GM23248 (cell line): ENCODE data around the gene FARP1. TPM values are rescaled to one million over a fixed set of nuclear protein-coding genes. Genes with fewer than 3 reads are reported as not detected.

ENCODE experiments used
- DNase-seq: peaks from one replicate; pipeline ENCODE4 v3.0.0-alpha.2; 2015
- H2AFZ ChIP-seq: fragments of 200-600 bp; sonication (generic); 2 replicates; pipeline ENCODE4 v1.6.1; 2016; ENCODE audit warnings: antibody characterized with exemption
- H3F3A ChIP-seq: fragments of 200-600 bp; sonication (generic); 2 replicates; pipeline ENCODE4 v1.6.1; 2016; ENCODE audit warnings: mild to moderate bottlenecking, antibody characterized with exemption, mixed run types; ENCODE audit not compliant: insufficient read depth
- H3K27ac ChIP-seq: fragments of 200-600 bp; sonication (generic); 2 replicates; pipeline ENCODE4 v1.5.1; 2016; ENCODE audit warnings: mild to moderate bottlenecking
- H3K27me3 ChIP-seq: fragments of 200-600 bp; sonication (generic); replicated peaks from 2 replicates; pipeline ENCODE4 v1.6.1; 2016; ENCODE audit warnings: mild to moderate bottlenecking; ENCODE audit not compliant: insufficient read depth
- H3K36me3 ChIP-seq: fragments of 200-600 bp; sonication (generic); 2 replicates; pipeline ENCODE4 v1.6.1; 2016; ENCODE audit warnings: low read depth, mild to moderate bottlenecking
- H3K4me1 ChIP-seq: fragments of 200-600 bp; sonication (generic); 2 replicates; pipeline ENCODE4 v1.6.1; 2016; ENCODE audit warnings: mild to moderate bottlenecking; ENCODE audit not compliant: insufficient read depth
- H3K4me2 ChIP-seq: fragments of 200-600 bp; sonication (generic); one replicate; pipeline ENCODE4 v1.6.1; 2016; ENCODE audit warnings: mild to moderate bottlenecking; ENCODE audit not compliant: unreplicated experiment
- H3K4me3 ChIP-seq: fragments of 200-600 bp; sonication (generic); 2 replicates; pipeline ENCODE4 v1.5.1; 2016; ENCODE audit warnings: mild to moderate bottlenecking
- H3K79me2 ChIP-seq: fragments of 200-600 bp; sonication (generic); 2 replicates; pipeline ENCODE4 v1.6.1; 2016; ENCODE audit warnings: mild to moderate bottlenecking; ENCODE audit not compliant: insufficient read depth
- H3K9ac ChIP-seq: fragments of 200-600 bp; sonication (generic); 2 replicates; pipeline ENCODE4 v1.6.1; 2016; ENCODE audit warnings: mild to moderate bottlenecking
- H3K9me2 ChIP-seq: fragments of 200-600 bp; sonication (generic); 2 replicates; pipeline ENCODE4 v1.6.1; 2016; ENCODE audit warnings: mixed run types, mild to moderate bottlenecking, moderate library complexity; ENCODE audit not compliant: insufficient read depth
- H3K9me3 ChIP-seq: fragments of 200-600 bp; sonication (generic); one replicate; pipeline ENCODE4 v1.6.1; 2017; ENCODE audit warnings: low read depth
- H4K20me1 ChIP-seq: fragments of 200-600 bp; sonication (generic); 2 replicates; pipeline ENCODE4 v1.6.0; 2016; ENCODE audit not compliant: insufficient read depth
- EZH2 ChIP-seq: fragments of 200-600 bp; sonication (generic); IDR thresholded peaks from 2 replicates; pipeline ENCODE4 v1.6.1; 2018; ENCODE audit warnings: antibody characterized with exemption, mild to moderate bottlenecking; ENCODE audit not compliant: insufficient read depth, poor library complexity, severe bottlenecking
- EZH2phosphoT487 ChIP-seq: fragments of 200-600 bp; sonication (generic); IDR thresholded peaks from 2 replicates; pipeline ENCODE4 v1.6.1; 2018; ENCODE audit warnings: antibody characterized with exemption, moderate library complexity, mild to moderate bottlenecking, low read depth; ENCODE audit not compliant: insufficient read depth
- WGBS, 2 experiments: methylation state at CpG; one replicate each; pipeline ENCODE4 v1.1.6; 2015 to 2017; ENCODE audit warnings: low lambda C conversion rate in 2 of 2, low coverage in 1 of 2; ENCODE audit errors: missing lambda C conversion rate in 2 of 2; 5-methylcytosine and 5-hydroxymethylcytosine counted together
- in situ Hi-C: fragments of 300-500 bp; cut with MboI; formaldehyde crosslinking; loops from 2 replicates; pipeline ENCODE4 v1.15.0; 2020
- polyA plus RNA-seq: library from polyadenylated mRNA; unstranded; fragments of >200 nt; fragmentation: Nextera tagmentation; extraction: Ambion mirVana; gene quantifications from 2 replicates; pipeline ENCODE4 v1.2.1, GENCODE V29; 2016
- total RNA-seq: library from RNA; depleted of rRNA; stranded (reverse); fragments of >200 nt; shearing (Covaris generic); gene quantifications from 2 replicates; pipeline ENCODE4 v1.2.3, GENCODE V29; 2014

FARP1 gene
- total and polyA plus RNA-seq, 2 experiments from 2014 or later = 53.7 to 56.6 TPM

GRCh38 chr13:98364179-98364578 lies 221.3 kb downstream of the FARP1 start:
- H4K20me1 ChIP-seq = no peaks in the 10 kb centered on the region
- H3K79me2 ChIP-seq = peaks cover 35% of the 10 kb centered on the region
- no peak overlapping the region for H2AFZ ChIP-seq
- DNase-seq = no peak
- no peak overlapping the region for H3K4me3 ChIP-seq
- H3K36me3 ChIP-seq = no peaks in the 10 kb centered on the region; the same call in 1 of the 2 replicates
- no peak overlapping the region for H3K9ac ChIP-seq
- H3K27me3 ChIP-seq = no peaks in the 10 kb centered on the region
- TF ChIP-seq EZH2phosphoT487 (no peak), EZH2 (no peak)
- WGBS, 2 experiments = 27 to 31% methylated on average over 2 of the region's 2 CpGs
- H3K9me2 ChIP-seq = no peaks in the 10 kb centered on the region
- in situ Hi-C loops = no loop called here
- no peaks in the 10 kb centered on the region for H3K4me1 ChIP-seq
- no peaks in the 10 kb centered on the region for H3K9me3 ChIP-seq
- H3F3A ChIP-seq = no peaks in the 10 kb centered on the region
- H3K27ac ChIP-seq = no peak overlapping the region
- H3K4me2 ChIP-seq = no peak overlapping the region

GRCh38 chr13:98364647-98365046 lies 221.8 kb downstream of the FARP1 start:
- Histone ChIP-seq H3K4me1 (no peaks in the 10 kb centered on the region), H4K20me1 (no peaks in the 10 kb centered on the region), H3K9ac (no peak overlapping the region), H3K79me2 (peaks cover 30% of the 10 kb centered on the region), H2AFZ (no peak overlapping the region), H3K27ac (no peak overlapping the region), H3K4me3 (no peak overlapping the region), H3K36me3 (no peaks in the 10 kb centered on the region; the same call in 1 of the 2 replicates), H3K27me3 (no peaks in the 10 kb centered on the region), H3K9me3 (no peaks in the 10 kb centered on the region), H3F3A (no peaks in the 10 kb centered on the region), H3K4me2 (no peak overlapping the region), H3K9me2 (no peaks in the 10 kb centered on the region)
- WGBS, 2 experiments = 84 to 90% methylated on average over 2 of the region's 2 CpGs
- no peak for DNase-seq
- in situ Hi-C loops = no loop called here
- TF ChIP-seq EZH2 = no peak
- no peak for TF ChIP-seq EZH2phosphoT487

- DNase-seq = no peak
These were observed 222.4 kb downstream of the FARP1 start for GRCh38 chr13:98365302-98365701.

GRCh38 chr13:98366010-98366409 lies 223.1 kb downstream of the FARP1 start:
- TF ChIP-seq EZH2phosphoT487 = no peak

More at GRCh38 chr13:98365302-98365701, 222.4 kb downstream of the FARP1 start:
- TF ChIP-seq EZH2 (no peak), EZH2phosphoT487 (no peak)
- Histone ChIP-seq H3K9me3 (no peaks in the 10 kb centered on the region), H3K79me2 (peaks cover 30% of the 10 kb centered on the region), H4K20me1 (no peaks in the 10 kb centered on the region), H3K27ac (no peak overlapping the region), H2AFZ (no peak overlapping the region), H3K9me2 (no peaks in the 10 kb centered on the region), H3K4me3 (no peak overlapping the region), H3K36me3 (no peaks in the 10 kb centered on the region; the same call in 1 of the 2 replicates), H3F3A (peaks cover 2% of the 10 kb centered on the region), H3K27me3 (no peaks in the 10 kb centered on the region), H3K4me2 (no peak overlapping the region), H3K9ac (no peak overlapping the region), H3K4me1 (peaks cover 3% of the 10 kb centered on the region)
- in situ Hi-C loops = no loop called here
- 83 to 88% methylated on average over 3 of the region's 3 CpGs for WGBS, 2 experiments

GRCh38 chr13:98366443-98366842 lies 223.5 kb downstream of the FARP1 start:
- H3K9ac ChIP-seq = no peak overlapping the region
- in situ Hi-C loops = no loop called here
- H3K27ac ChIP-seq = no peak overlapping the region
- no peaks in the 10 kb centered on the region for H4K20me1 ChIP-seq
- H3K4me1 ChIP-seq = peaks cover 13% of the 10 kb centered on the region
- no peak overlapping the region for H2AFZ ChIP-seq
- no peaks in the 10 kb centered on the region for H3K9me2 ChIP-seq
- H3K27me3 ChIP-seq = no peaks in the 10 kb centered on the region
- peaks cover 24% of the 10 kb centered on the region for H3K79me2 ChIP-seq
- peaks cover 11% of the 10 kb centered on the region for H3F3A ChIP-seq
- DNase-seq = no peak
- H3K9me3 ChIP-seq = no peaks in the 10 kb centered on the region
- 99 to 100% methylated on average over 7 of the region's 7 CpGs for WGBS, 2 experiments
- no peak overlapping the region for H3K4me3 ChIP-seq
- no peak for TF ChIP-seq EZH2phosphoT487
- no peak overlapping the region for H3K4me2 ChIP-seq
- H3K36me3 ChIP-seq = no peaks in the 10 kb centered on the region; the same call in 1 of the 2 replicates

More at GRCh38 chr13:98366010-98366409, 223.1 kb downstream of the FARP1 start:
- no peak overlapping the region for H2AFZ ChIP-seq
- H3K9me3 ChIP-seq = no peaks in the 10 kb centered on the region
- H3K9ac ChIP-seq = no peak overlapping the region
- no peak overlapping the region for H3K27ac ChIP-seq
- H3K4me3 ChIP-seq = no peak overlapping the region
- H3K4me1 ChIP-seq = peaks cover 9% of the 10 kb centered on the region
- H3F3A ChIP-seq = peaks cover 8% of the 10 kb centered on the region
- no peaks in the 10 kb centered on the region for H3K27me3 ChIP-seq
- no peak for DNase-seq
- WGBS, 2 experiments = 99 to 100% methylated on average over 2 of the region's 2 CpGs
- H3K9me2 ChIP-seq = no peaks in the 10 kb centered on the region
- H4K20me1 ChIP-seq = no peaks in the 10 kb centered on the region
- H3K36me3 ChIP-seq = no peaks in the 10 kb centered on the region; the same call in 1 of the 2 replicates
- in situ Hi-C loops = no loop called here
- peaks cover 29% of the 10 kb centered on the region for H3K79me2 ChIP-seq
- no peak overlapping the region for H3K4me2 ChIP-seq
